GM12878 (cell line): Measurements from ENCODE around the gene CRYGN. TPM values are rescaled to one million over a fixed set of nuclear protein-coding genes. Genes with fewer than 3 reads are reported as not detected.

ENCODE experiments used
- ATAC-seq: fragments of 200-7000 bp; cut with Tn5 transposase; 3 replicates; pipeline ENCODE4 v1.9.1; 2020; ENCODE audit warnings: mild to moderate bottlenecking, moderate library complexity
- BruUV-seq: library from RNA; stranded (reverse); fragments of 400-500 nt; replicated peaks from 2 replicates; lab custom pipeline; 2021; lab: Mats Ljungman, UMichigan
- CTCF ChIA-PET: fragments of 300-600 bp; sonication (Branson Sonifier 250); formaldehyde crosslinking; extraction: SDS; loops from one replicate; lab custom pipeline; 2021; ENCODE audit warnings: inconsistent platforms; lab: Yijun Ruan, JAX
- POLR2A ChIA-PET: fragments of 350-600 bp; formaldehyde crosslinking; extraction: SDS; loops from one replicate; lab custom pipeline; 2021; ENCODE audit warnings: inconsistent platforms; lab: Charles Lee
- RAD21 ChIA-PET: fragments of 300-600 bp; sonication (Branson Sonifier 250); formaldehyde crosslinking; loops from one replicate; lab custom pipeline; 2023; ENCODE audit warnings: antibody characterized with exemption; ENCODE audit not compliant: unreplicated experiment; lab: Charles Lee
- SMC1A ChIA-PET: fragments of 300-600 bp; sonication (Branson Sonifier 250); formaldehyde crosslinking; loops from one replicate; lab custom pipeline; 2023; ENCODE audit not compliant: unreplicated experiment, uncharacterized antibody; lab: Charles Lee
- DNase-seq: peaks from one replicate; pipeline ENCODE4 v3.0.0-alpha.2; 2011; ENCODE audit warnings: low read depth, low spot score
- FAIRE-seq: peaks from 3 replicates; lab custom pipeline; 2011; peaks lifted over from hg19 to GRCh38; lab: Jason Lieb, UNC
- H2AFZ ChIP-seq: 2 replicates; pipeline ENCODE4 v1.6.0; 2011; ENCODE audit warnings: low read depth, low read length, control low read depth; ENCODE audit not compliant: control insufficient read depth
- H3K27ac ChIP-seq: 2 replicates; pipeline ENCODE4 v1.5.1; 2011; ENCODE audit warnings: control low read depth; ENCODE audit not compliant: control insufficient read depth, insufficient read depth
- H3K27me3 ChIP-seq, 2 experiments: replicated peaks in 1 of 2; 2 replicates each; pipeline versions ENCODE4 v1.6.0 to v1.6.1; 2011; ENCODE audit warnings: low read length in 1 of 2; ENCODE audit not compliant: control insufficient read depth in 2 of 2, insufficient read depth in 2 of 2
- H3K36me3 ChIP-seq, 2 experiments: 2 replicates each; pipeline ENCODE4 v1.5.1; 2011; ENCODE audit warnings: low read length in 1 of 2; ENCODE audit not compliant: control insufficient read depth in 2 of 2, insufficient read depth in 2 of 2
- H3K4me1 ChIP-seq: 2 replicates; pipeline ENCODE4 v1.6.1; 2011; ENCODE audit warnings: mild to moderate bottlenecking, low read length, moderate library complexity, mixed read lengths; ENCODE audit not compliant: control insufficient read depth, insufficient read depth
- H3K4me2 ChIP-seq: 2 replicates; pipeline ENCODE4 v1.6.0; 2011; ENCODE audit warnings: control low read depth; ENCODE audit not compliant: control insufficient read depth, insufficient read depth
- H3K4me3 ChIP-seq: fragments of 200-600 bp; sonication (generic); 2 replicates; pipeline ENCODE4 v1.5.1; 2016
- H3K79me2 ChIP-seq: 2 replicates; pipeline ENCODE4 v1.6.0; 2011; ENCODE audit warnings: low read length; ENCODE audit not compliant: control insufficient read depth, insufficient read depth
- H3K9ac ChIP-seq: 2 replicates; pipeline ENCODE4 v1.8.0; 2011; ENCODE audit warnings: low read length, control low read depth, mixed read lengths; ENCODE audit not compliant: control insufficient read depth, insufficient read depth
- H3K9me3 ChIP-seq: replicated peaks from 3 replicates; pipeline ENCODE4 v1.5.1; 2011; ENCODE audit warnings: mild to moderate bottlenecking, low read length; ENCODE audit not compliant: control insufficient read depth, insufficient read depth
- H4K20me1 ChIP-seq: 2 replicates; pipeline ENCODE4 v1.6.0; 2011; ENCODE audit not compliant: control insufficient read depth, insufficient read depth
- BHLHE40 ChIP-seq, 2 experiments: fragments of 450-650 bp in 1 of 2; IDR thresholded peaks; 2 replicates each; pipeline ENCODE4 v1.6.1; 2011 to 2017; ENCODE audit warnings: low read depth in 2 of 2, borderline replicate concordance in 1 of 2, improper control_type of control experiment in 1 of 2, low read length in 1 of 2, mild to moderate bottlenecking in 1 of 2
- CEBPB ChIP-seq, 2 experiments: fragments of 150-350 bp in 1 of 2; IDR thresholded peaks; 2 replicates each; pipeline ENCODE4 v1.6.1; 2012 to 2014; ENCODE audit warnings: low read depth in 2 of 2, low read length in 2 of 2, borderline replicate concordance in 1 of 2, inconsistent platforms in 1 of 2
- DPF2 ChIP-seq: fragments of 450-650 bp; IDR thresholded peaks from 2 replicates; pipeline ENCODE4 v1.6.1; 2017; ENCODE audit warnings: mild to moderate bottlenecking
- EGR1 ChIP-seq, 2 experiments: IDR thresholded peaks; 1 replicate in 1 of 2; 2 replicates in 1 of 2; pipeline ENCODE4 v1.6.1; 2011 to 2012; ENCODE audit warnings: low read depth in 2 of 2, low read length in 2 of 2, borderline replicate concordance in 1 of 2, mild to moderate bottlenecking in 1 of 2, moderate library complexity in 1 of 2
- ETV6 ChIP-seq, 2 experiments: fragments of 450-650 bp in 1 of 2; IDR thresholded peaks in 1 of 2; conservative IDR thresholded peaks in 1 of 2; 2 replicates each; pipeline ENCODE4 v1.6.1; 2014; ENCODE audit warnings: antibody characterized with exemption in 1 of 2, borderline replicate concordance in 1 of 2, low read depth in 1 of 2, mild to moderate bottlenecking in 1 of 2, moderate library complexity in 1 of 2
- KLF5 ChIP-seq: fragments of 450-650 bp; IDR thresholded peaks from 2 replicates; pipeline ENCODE4 v1.6.1; 2014; ENCODE audit warnings: mild to moderate bottlenecking; ENCODE audit not compliant: partially characterized antibody
- MTA2 ChIP-seq: fragments of 450-650 bp; IDR thresholded peaks from 2 replicates; pipeline ENCODE4 v1.6.1; 2016; ENCODE audit warnings: low read depth, mild to moderate bottlenecking, moderate library complexity
- SUPT20H ChIP-seq: IDR thresholded peaks from 2 replicates; pipeline ENCODE4 v1.6.1; 2011; ENCODE audit warnings: low read depth, mild to moderate bottlenecking, low read length, moderate library complexity, borderline replicate concordance; ENCODE audit not compliant: control insufficient read depth
- TCF12 ChIP-seq: IDR thresholded peaks from 2 replicates; pipeline ENCODE4 v1.6.1; 2011; ENCODE audit warnings: low read depth, mild to moderate bottlenecking, low read length
- WGBS: methylation state at CpG from one replicate; pipeline ENCODE4 v1.1.6; 2016; ENCODE audit warnings: low lambda C conversion rate; ENCODE audit not compliant: insufficient replicate concordance, insufficient coverage; ENCODE audit errors: missing lambda C conversion rate; 5-methylcytosine and 5-hydroxymethylcytosine counted together
- in situ Hi-C: fragments of 300-500 bp; cut with MboI; formaldehyde crosslinking; loops from 9 replicates; pipeline ENCODE4 v1.14.3; 2018; ENCODE audit warnings: mixed read lengths
- intact Hi-C: fragments of 100-400 bp; cut with micrococcal nuclease; formaldehyde crosslinking; loops from one replicate; pipeline ENCODE4 v1.14.2; 2022; ENCODE audit not compliant: unreplicated experiment
- polyA plus RNA-seq, 11 experiments: library from polyadenylated mRNA; depleted of rRNA in 4 of 11; unstranded in 6 of 11; stranded (reverse) in 5 of 11; fragments of >200 nt; fragmentation: Nextera tagmentation in 4 of 11; fragmentation: Illumina TruSeq in 1 of 11; extraction: Ambion mirVana in 4 of 11; extraction: Trizol in 1 of 11; gene quantifications; 1 replicate in 1 of 11; 2 replicates in 10 of 11; pipeline versions ENCODE4 v1.2.1 to v1.2.3, GENCODE V29; 2011 to 2016; ENCODE audit warnings: inconsistent platforms in 2 of 11, missing spikeins in 2 of 11, low read depth in 1 of 11
- total RNA-seq, 4 experiments: library from RNA; depleted of rRNA in 3 of 4; stranded (reverse); fragments of >200 nt in 3 of 4; fragmentation: Illumina TruSeq in 1 of 4; extraction: Trizol in 1 of 4; gene quantifications; 2 replicates each; pipeline versions ENCODE4 v1.2.1 to v1.2.3, GENCODE V29; 2013 to 2021
- TF ChIP-seq, protein P1 (sequence below): fragments of 450-650 bp; IDR thresholded peaks from 2 replicates; pipeline ENCODE4 v1.6.1; 2016; ENCODE audit warnings: mild to moderate bottlenecking
- TF ChIP-seq, protein P2 (sequence below): IDR thresholded peaks from 2 replicates; pipeline ENCODE4 v1.6.1; 2012; ENCODE audit warnings: low read depth, low read length, improper control_type of control experiment
- TF ChIP-seq, protein P3 (sequence below): IDR thresholded peaks from 2 replicates; pipeline ENCODE4 v1.6.1; 2012; ENCODE audit warnings: low read length, inconsistent platforms
- TF ChIP-seq, protein P4 (sequence below): IDR thresholded peaks from 2 replicates; pipeline ENCODE4 v1.6.1; 2011; ENCODE audit warnings: low read depth, low read length, improper control_type of control experiment, borderline replicate concordance

CRYGN gene
- total and polyA plus RNA-seq, 10 of the 15 experiments (the other 5 are each of a cell fraction or from before 2014, with no cell fraction given) = not detected

DNA sequence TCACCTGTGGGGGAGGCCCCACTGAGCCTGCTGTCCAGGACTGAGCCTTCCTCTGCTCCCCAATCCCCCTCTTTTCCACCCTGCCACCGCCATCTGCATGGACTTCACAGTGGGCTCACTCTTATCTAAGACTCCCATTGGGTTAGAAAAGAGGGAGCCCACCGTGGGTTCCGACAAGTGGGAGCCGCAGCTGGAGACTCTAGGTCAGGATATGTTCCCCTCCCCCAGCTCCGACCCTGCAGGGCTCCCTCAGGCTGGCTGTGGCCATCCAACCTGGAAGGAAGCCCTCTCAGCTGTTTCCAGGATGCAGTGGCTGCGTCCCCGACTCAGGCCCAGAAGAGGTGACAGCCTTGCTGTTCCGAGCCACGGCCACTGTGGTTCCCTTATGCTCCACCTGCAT lies 34.9 kb downstream of the CRYGN start:
- H3K9ac ChIP-seq = no peak overlapping the region
- intact Hi-C loops = no loop called here
- RAD21 ChIA-PET = no interaction called here
- no peaks in the 10 kb centered on the region for H3K36me3 ChIP-seq
- peaks cover 1 to 4% of the 10 kb centered on the region in 2 experiments; a peak in 3 of 4 replicates for H3K27me3 ChIP-seq
- in situ Hi-C loops = no loop called here
- no TSS peak for BruUV-seq
- WGBS = 64% methylated on average over 9 of the region's 9 CpGs
- H3K4me1 ChIP-seq = peaks cover 11% of the 10 kb centered on the region
- no peaks in the 10 kb centered on the region for H4K20me1 ChIP-seq
- TF ChIP-seq, protein P1, sequence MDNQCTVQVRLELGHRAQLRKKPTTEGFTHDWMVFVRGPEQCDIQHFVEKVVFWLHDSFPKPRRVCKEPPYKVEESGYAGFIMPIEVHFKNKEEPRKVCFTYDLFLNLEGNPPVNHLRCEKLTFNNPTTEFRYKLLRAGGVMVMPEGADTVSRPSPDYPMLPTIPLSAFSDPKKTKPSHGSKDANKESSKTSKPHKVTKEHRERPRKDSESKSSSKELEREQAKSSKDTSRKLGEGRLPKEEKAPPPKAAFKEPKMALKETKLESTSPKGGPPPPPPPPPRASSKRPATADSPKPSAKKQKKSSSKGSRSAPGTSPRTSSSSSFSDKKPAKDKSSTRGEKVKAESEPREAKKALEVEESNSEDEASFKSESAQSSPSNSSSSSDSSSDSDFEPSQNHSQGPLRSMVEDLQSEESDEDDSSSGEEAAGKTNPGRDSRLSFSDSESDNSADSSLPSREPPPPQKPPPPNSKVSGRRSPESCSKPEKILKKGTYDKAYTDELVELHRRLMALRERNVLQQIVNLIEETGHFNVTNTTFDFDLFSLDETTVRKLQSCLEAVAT = no peak
- TF ChIP-seq, protein P2, sequence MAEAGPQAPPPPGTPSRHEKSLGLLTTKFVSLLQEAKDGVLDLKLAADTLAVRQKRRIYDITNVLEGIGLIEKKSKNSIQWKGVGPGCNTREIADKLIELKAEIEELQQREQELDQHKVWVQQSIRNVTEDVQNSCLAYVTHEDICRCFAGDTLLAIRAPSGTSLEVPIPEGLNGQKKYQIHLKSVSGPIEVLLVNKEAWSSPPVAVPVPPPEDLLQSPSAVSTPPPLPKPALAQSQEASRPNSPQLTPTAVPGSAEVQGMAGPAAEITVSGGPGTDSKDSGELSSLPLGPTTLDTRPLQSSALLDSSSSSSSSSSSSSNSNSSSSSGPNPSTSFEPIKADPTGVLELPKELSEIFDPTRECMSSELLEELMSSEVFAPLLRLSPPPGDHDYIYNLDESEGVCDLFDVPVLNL = no peak
- TF ChIP-seq DPF2 (no peak), MTA2 (no peak), TCF12 (no peak), BHLHE40 (IDR thresholded peaks at IDR 0.05; ENCODE audit: borderline replicate concordance in 1 of 2, low read depth in 2 of 2, low read length in 1 of 2) (no peak), ETV6 (conservative IDR thresholded peaks at IDR 0.05 in 1 of 2, IDR thresholded peaks at IDR 0.05 in 1 of 2; ENCODE audit: borderline replicate concordance in 1 of 2, low read depth in 1 of 2) (no peak), EGR1 (IDR thresholded peaks at IDR 0.05; ENCODE audit: borderline replicate concordance in 1 of 2, low read depth in 2 of 2, low read length in 2 of 2) (no peak), CEBPB (IDR thresholded peaks at IDR 0.05; ENCODE audit: borderline replicate concordance in 1 of 2, low read depth in 2 of 2, low read length in 2 of 2) (no peak), KLF5 (no peak), SUPT20H (no peak)
- TF ChIP-seq, protein P3, sequence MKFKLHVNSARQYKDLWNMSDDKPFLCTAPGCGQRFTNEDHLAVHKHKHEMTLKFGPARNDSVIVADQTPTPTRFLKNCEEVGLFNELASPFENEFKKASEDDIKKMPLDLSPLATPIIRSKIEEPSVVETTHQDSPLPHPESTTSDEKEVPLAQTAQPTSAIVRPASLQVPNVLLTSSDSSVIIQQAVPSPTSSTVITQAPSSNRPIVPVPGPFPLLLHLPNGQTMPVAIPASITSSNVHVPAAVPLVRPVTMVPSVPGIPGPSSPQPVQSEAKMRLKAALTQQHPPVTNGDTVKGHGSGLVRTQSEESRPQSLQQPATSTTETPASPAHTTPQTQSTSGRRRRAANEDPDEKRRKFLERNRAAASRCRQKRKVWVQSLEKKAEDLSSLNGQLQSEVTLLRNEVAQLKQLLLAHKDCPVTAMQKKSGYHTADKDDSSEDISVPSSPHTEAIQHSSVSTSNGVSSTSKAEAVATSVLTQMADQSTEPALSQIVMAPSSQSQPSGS = no peak
- TF ChIP-seq, protein P4, sequence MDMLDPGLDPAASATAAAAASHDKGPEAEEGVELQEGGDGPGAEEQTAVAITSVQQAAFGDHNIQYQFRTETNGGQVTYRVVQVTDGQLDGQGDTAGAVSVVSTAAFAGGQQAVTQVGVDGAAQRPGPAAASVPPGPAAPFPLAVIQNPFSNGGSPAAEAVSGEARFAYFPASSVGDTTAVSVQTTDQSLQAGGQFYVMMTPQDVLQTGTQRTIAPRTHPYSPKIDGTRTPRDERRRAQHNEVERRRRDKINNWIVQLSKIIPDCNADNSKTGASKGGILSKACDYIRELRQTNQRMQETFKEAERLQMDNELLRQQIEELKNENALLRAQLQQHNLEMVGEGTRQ = no peak
- ATAC-seq (no peak), DNase-seq (no peak), FAIRE-seq (no peak)
- POLR2A ChIA-PET = no interaction called here
- no peak overlapping the region for H3K4me2 ChIP-seq
- no peak overlapping the region for H2AFZ ChIP-seq
- no peaks in the 10 kb centered on the region for H3K9me3 ChIP-seq
- no peak overlapping the region for H3K4me3 ChIP-seq
- no peak overlapping the region for H3K27ac ChIP-seq
- no peaks in the 10 kb centered on the region for H3K79me2 ChIP-seq
- CTCF ChIA-PET = no interaction called here
- SMC1A ChIA-PET = no interaction called here
